GM21825 (cell line): ENCODE data around the gene BRCA1.
"Not testable (repeated sequence)": the region's sequence is repeated elsewhere in the genome, so short reads cannot be mapped to it uniquely, and the experiment has no call there.

Experiments
- ATAC-seq: cut with Tn5 transposase; IDR thresholded peaks from one replicate; pipeline ENCODE4 v1.9.1; 2021; ENCODE audit warnings: mild to moderate bottlenecking, moderate library complexity; ENCODE audit not compliant: unreplicated experiment

Gene BRCA1

DNA sequence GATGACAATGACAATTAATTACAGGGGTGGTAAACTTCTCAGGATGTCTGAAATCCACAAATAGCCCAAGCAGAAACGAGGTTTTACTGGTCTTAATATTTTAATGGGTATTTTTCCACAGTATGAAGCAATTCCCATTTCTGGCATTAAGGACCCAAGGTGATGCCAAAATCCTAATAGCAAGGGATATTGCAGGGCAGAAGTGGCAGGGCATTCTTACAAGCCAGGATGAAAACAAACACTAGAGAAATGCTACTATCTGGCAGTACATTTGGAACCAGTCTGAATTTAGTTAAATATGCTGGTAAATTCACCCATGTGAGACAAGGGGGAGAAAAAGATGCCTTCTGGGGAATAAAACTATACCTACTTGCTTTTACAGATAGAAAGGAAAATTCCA is 54.9 kb downstream of the BRCA1 start:
- ATAC-seq, result no peak

DNA sequence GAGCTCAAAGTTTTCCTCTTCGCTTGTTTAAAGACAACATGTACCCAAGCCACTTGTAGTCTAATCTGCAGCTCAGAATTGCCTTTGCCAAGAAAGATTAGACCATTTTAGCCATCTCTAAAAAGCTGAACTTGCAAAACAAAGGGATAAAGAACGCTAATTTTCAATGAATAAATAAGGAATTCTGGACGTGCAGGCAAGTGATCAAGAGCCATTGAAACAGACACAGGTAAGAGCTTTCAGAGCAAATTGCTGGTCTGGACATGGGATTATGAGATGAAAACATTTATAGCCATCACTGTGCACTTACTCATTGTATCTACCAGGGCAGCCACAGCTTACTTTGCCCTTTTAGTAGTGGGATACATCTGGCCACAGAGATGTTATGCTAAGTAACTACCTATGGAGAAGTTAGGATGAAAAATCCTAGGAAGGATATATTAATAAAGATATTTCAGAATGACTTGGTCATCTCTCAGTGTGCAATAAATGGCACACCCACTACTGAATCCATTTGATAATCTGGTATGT is 55.7 kb downstream of the BRCA1 start:
- no peak for ATAC-seq

DNA sequence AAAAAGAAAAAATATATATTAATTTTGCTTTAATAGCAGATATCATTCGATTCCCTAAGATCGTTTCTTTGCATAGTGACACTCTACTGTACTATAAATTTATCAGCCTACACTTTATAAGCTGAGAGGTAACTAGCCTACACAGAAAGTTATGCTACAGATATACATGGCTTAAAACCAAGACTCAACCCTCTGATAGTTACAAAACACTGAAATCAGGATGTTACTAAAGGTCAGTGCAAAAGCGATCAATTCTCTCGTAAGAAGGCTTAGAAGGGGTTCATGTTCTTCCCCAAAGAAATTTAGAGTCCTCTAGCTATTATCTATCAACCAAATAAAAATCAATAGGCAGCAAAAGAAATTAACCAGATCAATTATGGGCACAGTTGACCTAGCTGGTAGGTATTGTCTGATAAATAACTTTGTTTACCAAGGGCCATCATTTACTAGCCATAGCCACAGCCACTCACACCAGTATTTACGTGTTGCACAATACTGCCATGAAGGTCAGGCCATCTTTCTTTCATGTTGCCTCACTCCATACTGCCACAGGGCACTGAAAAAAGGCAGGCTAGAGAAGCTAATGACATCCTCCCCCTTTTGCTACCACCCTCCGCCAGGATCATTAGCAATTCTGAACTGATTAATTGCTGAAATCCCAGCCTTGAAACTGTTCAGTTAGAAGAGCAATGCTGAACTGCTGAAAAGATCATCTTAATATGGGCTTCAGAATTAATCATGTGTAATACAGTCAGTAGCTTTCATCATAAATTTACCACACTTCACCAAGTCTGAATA is 56.4 kb downstream of the BRCA1 start:
- ATAC-seq, result no peak

DNA sequence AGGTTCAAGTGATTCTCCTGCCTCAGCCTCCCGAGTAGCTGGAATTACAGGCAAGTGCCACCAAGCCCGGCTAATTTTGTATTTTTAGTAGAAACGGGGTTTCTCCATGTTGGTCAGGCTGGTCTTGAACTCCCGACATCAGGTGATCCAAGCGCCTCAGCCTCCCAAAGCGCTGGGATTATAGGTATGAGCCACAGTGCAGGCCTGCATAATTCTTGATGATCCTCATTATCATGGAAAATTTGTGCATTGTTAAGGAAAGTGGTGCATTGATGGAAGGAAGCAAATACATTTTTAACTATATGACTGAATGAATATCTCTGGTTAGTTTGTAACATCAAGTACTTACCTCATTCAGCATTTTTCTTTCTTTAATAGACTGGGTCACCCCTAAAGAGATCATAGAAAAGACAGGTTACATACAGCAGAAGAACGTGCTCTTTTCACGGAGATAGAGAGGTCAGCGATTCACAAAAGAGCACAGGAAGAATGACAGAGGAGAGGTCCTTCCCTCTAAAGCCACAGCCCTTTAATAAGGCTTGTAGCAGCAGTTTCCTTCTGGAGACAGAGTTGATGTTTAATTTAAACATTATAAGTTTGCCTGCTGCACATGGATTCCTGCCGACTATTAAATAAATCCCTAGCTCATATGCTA is 62.1 kb downstream of the BRCA1 start:
- ATAC-seq, result no peak

DNA sequence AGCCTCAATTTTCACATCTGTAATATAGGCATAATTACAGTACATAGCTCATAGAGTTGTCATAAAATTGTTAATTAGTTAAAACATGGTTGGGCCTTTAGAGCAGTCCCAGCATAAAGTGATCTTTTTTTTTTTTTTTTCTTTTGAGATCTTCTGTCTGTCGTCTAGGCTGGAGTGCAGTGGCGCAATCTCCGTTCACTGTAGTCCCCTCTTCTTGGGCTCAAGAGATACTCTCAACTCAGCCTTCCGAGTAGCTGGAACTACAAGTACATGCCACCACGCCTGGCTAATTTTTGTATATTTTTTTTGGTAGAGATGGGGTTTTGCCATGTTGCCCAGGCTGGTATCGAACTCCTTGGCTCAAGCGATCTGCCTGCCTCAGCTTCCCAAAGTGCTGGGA is 69.1 kb downstream of the BRCA1 start:
- no peak for ATAC-seq

DNA sequence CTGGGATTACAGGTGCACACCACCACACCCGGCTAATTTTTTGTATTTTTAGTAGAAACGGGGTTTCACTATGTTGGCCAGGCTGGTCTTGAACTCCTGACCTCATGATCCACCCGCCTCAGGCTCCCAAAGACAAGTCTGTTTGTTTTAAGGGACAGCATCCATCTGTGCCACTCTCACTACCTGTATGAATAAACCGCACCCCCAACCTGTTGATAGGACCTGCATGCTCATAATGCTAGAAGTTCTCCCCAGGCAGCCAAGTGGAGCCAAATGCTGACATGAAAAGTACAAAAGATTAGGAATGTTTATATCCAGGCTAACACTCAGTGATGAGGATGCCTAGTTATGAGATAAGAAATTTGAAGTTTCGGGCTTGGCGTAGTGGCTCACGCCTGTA is 72.2 kb downstream of the BRCA1 start:
- ATAC-seq, result not testable (repeated sequence)

DNA sequence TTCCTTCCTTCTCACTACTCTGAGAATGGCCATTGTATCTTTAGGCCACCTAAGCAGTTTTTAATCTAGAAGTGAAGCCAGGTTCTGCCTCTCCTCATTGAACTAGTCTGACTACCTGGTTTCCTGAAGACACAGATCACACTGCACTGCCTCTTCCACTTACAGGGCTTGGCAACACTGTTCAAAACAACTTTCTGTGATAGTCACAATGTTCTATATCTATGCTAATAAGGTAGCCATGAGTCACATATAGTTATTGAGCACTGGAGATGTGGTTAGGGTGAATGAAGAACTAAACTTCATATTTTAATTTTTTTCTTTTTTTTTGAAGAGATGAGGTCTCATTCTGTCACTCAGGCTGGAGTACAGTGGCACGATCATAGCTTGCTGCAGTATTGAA is 73.2 kb downstream of the BRCA1 start:
- ATAC-seq, result no peak

DNA sequence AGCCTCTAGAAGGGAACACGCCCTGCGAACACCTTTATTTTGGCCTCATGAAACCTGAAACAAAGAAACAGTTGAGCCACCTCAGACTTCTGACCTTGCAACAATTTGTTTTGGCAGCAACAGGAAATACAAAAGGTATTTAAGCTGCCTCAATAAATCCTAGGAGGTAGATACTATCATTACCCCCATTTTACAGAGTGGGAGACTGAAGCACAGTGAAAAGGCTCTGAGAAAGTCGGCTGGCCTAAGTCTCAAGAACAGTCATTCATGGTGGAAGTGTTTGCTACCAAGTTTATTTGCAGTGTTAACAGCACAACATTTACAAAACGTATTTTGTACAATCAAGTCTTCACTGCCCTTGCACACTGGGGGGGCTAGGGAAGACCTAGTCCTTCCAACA is 81.1 kb downstream of the BRCA1 start:
- no peak for ATAC-seq

DNA sequence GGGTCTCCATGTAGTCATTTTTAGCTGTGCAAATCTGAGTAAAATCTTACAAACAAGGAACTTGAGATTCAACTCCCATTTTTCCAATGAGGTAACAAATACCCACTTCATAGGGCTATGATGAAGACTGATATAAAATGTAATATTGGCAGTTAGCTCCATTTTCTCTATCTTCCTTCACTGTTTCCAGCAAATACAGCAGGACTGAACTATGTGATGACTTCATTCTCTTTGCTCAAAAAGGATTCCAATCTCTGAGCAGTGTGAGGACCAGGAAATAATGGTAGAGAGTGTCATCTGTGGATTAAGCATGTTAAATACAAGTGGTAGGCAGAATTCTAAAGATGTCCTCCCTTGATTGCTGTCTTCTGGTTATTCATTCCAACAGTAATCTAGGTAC is 81.9 kb downstream of the BRCA1 start:
- ATAC-seq, result no peak

DNA sequence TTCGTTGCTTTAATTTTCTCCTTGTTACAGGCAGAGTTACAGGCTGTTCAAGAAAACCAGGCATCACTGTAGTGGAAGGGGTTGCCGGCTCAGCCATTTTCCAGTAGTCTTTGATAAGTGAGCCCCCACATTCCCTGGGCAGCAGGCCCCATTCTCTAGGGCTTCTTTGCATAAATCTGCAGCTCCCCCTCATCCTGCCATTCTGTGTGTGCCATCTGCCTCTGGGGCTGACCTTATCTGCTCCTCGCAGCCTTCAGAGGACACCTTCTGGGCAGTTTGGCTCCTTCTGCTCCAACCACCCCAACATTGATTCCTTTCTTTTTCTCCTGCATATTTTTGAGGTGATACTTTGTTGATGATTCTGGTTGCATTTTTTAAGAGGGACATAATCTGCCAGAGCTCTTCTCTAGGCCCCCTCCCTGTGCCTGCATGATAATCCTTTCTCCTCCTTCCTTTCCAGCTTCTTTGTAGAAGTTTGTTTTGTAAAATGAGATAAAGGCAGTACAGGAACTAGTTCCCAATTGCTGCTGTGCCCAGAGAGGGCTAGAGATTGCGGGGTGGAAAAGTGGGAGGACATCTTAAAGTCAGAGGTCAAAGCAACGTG is 83.0 kb downstream of the BRCA1 start:
- no peak for ATAC-seq

DNA sequence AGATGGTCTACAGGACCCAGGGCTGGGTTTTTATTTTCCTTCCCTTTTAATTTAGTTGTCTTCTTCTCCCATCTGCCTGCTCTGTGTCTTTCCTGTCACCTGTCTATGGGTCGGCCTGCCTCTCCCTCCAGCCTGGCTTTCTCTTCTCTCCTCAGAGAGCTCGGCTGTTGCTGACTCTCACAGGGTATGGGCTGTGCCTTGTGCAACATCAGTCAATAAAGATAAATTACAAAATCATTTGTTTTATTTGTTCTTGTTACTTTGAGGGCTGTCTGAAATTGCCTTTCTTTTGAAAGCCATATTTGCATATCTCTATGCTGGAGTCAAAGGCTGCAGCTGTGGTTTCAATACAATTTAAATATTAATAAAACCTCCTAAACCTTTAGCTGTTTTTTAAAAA is 84.5 kb downstream of the BRCA1 start:
- ATAC-seq, result no peak

DNA sequence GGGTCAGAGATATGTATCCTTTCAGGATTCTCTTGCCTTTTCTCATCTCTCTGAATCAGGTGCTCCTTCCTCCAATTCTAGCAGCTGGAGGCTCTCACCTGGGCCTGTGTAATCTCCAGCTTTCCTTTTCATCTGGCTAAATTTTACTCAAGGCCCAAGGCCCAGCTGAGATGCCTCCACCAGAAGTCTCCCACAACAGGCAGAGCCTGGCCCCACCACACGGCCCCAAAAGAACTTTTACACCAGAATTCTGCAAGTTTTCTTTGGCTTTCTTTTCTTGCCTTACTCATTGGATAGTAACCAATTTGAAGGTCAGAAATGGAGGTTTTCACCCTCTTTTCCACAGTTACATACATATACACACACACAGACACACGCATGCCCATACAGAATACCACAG is 85.5 kb downstream of the BRCA1 start:
- ATAC-seq, result no peak

DNA sequence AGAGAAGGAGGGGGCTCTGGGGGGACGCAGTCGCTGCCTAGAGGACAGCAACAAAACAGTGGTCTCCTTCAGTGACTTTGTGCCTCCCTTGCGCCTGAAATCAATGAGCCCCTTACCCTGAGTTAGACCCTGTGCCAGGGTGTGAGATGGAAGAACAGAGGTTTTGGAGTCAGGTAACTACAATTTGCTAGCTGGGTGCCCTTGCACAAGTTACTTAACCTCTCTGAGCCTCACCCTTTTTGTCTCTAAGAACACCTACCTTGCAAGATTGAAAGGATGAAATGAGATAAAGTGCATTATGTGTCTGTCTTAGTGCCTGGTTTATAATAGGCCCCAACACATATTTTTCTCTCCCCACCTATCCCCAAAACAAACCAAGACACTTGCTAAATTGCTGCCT is 90.3 kb downstream of the BRCA1 start:
- ATAC-seq, result no peak

DNA sequence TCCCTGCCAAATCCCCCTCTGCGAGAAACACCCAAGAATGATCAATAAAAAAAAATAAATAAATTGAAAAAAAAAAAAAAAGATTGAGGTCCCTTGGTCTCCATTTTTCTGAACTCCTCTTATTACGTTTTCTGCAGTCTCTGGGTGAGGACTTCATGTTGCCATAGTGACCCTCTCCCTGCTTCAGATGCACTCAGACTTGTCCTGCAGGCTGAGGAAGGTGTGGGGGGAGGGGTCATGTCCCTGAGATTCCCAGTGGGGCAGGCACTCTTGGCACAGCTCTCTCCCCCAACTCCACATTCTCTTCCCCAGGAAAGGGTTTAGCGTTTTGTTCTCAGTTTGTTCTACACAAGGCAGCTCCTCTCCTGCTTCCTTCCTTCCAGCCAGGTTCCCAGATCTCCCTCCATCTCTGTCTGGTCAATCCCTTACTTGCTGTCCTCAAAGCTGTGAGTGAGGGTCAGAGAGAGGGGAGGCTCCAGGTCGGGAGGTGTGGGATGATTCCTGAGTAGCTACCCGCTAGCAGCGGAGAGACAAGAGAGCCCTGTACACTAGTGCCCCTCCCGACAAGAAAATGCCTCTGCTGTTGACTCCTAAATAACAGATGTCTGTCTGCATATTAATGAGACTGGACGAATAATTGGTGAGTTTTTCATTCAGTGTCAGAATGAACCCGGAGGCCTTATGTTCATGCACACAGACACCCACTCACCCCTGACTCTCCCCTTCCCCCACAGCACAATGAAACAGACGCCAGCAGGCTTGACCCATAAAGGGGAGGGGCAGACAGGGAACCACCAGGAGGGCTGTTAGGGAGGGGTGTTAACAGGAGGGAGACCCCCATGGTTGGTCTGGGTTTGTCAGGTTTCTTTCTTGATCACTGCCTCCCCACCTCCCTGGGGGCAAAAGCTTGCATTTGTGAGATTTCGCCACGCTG is 90.9 kb downstream of the BRCA1 start:
- no peak for ATAC-seq

DNA sequence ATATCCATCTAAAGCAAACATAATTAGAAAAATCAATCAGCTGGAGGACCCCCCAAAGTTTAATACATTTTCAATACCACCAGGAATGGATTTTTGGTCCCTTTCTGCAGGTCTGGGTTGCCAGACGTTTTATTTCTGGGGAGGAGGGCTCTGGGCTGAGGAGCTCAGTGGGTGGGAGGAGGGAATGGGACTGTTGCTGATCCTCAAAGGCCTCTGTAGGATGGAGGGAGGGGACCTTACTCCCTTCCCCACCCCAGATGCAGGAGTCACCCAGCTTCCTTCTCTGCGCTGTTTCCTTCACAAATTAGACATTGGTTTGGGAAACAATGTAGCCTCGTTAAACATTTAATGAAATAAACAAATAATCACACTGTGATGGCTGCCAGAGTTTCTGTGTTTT is 93.5 kb downstream of the BRCA1 start:
- ATAC-seq, result no peak

DNA sequence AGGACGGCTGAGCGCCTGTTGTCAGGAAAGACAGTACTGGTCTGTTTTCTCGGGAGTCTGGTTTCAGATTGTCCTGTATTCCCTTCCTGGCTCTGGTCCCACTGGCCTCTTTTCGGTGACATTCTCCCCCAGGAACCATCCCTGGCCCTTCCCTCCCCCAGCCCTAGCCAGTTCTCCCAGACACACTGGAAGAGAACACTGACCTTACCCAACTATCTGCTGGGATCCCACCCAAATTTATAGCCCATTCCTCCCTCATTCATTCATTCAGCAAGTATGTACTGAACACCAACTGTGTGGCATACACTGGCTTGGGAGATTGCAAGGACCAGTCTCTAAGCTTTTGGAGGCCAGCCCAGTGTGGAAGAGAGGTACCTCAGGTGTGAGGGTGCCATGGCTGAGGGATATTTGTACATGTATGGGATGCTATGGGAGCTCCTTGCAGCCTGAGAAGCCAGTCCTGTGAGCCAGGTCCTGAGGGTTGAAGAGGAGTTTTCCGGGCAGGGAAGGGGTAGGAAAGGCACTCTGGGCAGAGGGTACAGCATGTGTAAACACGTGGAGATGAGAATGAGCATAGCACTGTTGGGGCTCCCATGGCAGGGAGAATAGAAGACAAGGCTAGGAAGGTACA is 94.9 kb downstream of the BRCA1 start:
- ATAC-seq, result no peak

DNA sequence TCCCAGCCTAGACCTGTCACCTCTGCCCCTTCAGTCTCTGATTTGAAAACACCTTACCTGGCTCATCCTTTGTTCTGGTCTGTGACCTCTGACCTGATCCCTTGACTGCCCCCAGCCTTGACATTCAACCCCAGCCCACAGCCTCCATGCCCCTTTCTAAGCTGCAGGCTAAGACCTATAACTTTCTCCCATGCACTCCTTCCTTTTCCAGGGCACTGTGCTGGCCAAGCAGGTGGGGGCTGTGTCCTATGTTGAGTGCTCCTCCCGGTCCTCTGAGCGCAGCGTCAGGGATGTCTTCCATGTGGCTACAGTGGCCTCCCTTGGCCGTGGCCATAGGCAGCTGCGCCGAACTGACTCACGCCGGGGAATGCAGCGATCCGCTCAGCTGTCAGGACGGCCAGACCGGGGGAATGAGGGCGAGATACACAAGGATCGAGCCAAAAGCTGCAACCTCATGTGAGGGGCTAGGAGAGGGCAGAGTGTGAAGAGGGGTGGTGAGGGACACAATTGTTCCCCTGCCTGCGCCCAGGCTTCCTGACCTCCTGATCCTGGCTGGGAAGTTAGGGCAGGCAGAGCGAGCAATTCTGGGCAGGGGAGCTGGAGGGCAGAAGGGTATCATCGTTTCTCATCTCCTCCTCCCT is 96.8 kb downstream of the BRCA1 start:
- ATAC-seq, result no peak

DNA sequence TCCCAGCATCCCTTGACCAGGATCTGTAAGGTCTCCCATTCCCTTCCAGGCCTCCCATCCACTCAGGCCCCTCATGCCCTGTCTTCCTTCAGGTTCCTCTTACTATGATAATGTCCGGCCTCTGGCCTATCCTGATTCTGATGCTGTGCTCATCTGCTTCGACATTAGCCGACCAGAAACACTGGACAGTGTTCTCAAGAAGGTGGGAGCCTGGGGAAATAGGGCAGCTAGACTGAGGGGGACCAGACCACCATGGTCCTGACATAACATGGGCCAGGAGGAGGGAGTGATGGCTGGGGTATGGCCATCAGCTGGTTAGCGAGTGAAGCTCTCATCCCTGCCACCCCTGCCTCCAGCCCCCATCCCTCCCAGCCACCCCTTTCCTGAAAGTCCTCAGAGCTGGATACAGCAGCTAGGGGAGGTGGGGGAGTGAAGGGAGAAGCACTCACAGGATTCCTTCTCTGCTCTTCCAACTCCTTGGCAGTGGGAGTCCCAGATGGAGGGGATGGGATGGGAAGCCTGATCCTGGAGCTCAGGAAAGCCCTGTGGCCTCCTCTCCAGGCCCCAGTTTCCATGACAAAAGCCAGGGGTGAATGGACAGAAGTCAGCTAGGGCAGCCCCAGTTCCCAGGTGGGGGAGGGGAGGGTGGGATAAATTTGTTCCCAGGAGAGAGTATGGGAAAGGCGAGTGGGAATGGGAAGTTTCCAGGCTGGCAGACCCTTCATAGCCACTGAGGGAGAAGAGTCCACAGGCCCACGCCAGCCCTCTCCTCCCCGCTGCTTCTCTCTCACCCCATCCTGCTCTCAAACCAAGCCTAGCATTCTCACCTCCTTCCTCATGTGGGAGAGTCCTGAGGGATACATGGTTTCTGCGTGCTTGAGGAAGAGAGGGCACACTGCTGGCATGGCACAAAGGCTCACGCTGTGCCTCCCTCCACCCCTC is 97.8 kb downstream of the BRCA1 start:
- ATAC-seq, result no peak

DNA sequence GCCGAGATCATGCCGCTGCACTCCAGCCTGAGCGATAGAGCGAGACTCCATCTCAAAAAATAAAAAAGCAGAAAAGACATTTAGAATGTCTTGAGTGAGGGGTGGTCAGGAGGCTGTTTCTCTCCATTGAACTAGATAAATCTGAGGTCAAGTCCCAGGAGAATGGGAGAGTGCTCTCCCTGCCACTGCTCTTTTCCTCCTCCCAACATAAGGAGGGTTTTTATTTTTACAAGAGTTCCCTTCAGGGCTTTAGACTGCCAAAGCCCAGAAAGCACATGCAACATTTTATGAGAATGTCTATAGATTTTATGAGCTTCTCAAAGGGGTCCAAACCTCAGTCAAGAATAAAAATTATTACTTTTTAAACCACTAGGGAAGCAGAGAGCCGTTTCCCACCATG is 98.6 kb downstream of the BRCA1 start:
- no peak for ATAC-seq
